Hypothalamus (tissue), 51 donors: ENCODE measurements around the gene ACOT11.
"Not testable (repeated sequence)": the region's sequence is repeated elsewhere in the genome, so short reads cannot be mapped to it uniquely, and the experiment has no call there.

Source experiments
- DNase-seq, 51 donors: peaks; one replicate each; lab custom pipeline; 2025; lab: John Stamatoyannopoulos, UW

The ACOT11 gene

DNA sequence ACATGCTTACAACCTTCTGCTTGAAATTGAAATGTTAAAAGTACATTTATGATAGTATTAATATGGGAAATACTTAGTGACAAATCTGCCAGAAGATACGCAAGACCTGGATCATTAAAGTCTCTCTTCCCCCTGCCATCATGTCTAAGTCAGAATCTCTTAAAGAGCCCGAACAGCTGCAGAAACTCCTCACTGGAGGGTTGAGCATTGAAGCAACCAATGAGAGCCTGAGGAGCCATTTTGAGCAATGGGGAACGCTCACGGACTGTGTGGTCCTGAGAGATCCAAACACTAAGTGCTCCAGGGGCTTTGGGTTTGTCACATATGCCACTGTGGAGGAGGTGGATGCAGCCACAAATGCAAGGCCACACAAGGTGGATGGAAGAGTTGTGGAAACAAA lies 11.4 kb upstream of the ACOT11 start:
- not testable (repeated sequence) for DNase-seq

DNA sequence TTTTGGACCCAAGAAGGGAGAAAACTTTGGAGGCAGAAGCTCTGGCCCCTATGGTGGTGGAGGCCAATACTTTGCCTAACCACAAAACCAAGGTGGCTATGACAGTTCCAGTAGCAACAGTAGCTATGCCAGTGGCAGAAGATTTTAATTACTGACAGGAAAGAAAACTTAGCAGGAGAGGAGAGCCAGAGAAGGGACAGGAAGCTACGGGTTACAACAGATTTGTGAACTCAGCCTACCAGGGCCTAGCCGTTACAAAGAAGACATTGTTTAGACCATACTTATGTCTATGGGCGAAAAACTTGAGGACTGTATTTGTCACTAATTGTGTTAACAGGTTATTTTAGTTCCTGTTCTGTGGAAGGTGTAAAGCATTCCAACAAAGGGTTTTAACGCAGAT lies 10.4 kb upstream of the ACOT11 start:
- no peak for DNase-seq

DNA sequence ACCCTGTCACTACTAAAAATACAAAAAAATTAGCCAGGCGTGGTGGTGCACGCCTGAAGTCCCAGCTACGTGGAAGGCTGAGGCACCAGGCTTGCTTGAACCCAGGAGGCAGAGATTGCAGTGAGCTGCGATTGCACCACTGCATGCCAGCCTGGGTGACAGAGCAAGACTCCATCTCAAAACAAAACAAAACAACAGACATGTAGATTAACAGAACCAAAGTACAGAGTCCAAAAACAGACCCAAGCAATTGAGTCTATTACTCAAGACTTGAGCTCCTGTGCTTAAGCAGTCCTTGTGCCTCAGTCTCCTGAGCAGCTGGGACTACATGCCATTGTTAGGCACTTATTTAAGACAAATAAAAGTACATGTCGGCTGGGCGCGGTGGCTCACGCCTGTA lies 9.5 kb upstream of the ACOT11 start:
- no peak for DNase-seq

DNA sequence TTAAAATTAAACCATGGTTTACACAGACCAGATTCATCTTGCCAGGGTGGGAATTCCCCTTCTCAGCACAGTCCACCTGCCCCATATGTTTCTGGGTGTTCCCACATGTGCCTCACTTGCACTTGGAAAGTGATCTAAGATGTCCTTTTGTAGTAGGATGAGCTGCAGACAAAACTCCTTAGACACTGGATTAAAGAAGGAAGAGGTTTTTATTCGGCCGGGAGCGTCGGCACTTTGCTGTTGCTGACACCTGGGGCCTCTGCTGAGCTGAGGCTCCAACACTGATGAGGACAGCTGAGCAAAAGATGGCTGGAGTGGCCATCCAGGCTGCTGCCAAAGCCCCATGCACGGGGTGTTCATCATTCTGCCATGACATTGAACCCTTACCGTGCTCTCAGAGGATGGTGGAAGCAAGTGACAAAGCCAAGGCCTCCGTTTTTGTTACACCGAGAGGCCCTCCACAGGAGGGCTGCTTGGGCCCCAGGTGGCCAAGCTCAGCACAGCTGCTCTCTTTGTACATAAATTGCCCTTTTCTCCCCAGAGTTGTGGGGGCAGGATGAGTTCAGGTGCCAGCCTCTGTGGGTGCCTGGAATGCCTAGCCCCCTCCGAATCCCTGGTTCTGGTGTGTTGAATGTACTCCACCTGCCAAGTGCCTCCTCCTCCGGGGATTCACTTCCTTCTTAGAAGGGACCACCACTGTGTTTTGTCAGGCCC lies 7.3 kb upstream of the ACOT11 start:
- DNase-seq: no peak

DNA sequence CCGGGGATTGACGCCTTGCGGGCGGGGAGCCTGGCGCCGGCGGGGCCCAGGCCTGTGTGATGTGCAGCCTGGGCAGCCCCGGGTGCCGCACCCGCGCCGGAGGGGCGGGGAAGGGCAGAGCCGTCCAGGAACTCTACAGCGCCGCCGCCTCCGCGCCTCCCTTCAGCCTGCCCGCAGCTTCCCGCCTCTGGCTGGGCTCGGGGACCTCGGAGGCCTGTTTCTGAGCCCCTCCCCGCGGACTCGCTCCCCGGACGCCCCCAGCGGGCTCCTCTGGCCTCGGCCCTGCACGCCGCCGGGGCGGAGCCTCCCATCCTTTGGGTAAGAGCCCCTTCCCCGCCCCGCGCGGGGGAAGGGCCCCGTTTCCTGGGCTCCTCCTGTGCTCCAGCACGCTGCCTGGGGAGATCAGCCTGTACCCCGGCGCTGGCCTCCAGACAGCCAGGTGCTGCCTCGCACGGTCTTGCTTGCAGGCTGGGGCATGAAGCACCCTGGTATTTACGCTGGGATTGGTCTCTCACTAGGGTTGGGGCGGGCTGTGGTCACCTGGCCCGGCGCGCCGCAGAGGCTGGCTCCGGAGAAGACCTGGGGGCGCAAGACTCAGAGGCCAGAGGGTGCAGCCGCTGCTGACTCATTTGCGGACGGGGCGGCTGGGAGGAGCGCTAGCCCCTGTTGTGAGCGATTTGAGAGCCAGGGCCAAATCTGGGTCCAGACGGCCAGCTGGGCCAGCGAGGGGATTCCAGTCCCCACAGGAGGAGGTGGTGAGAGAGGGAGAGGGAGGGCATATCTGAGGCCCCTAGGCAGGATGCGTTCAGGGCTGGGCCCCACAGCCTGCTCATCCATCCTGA lies 5.7 kb upstream of the ACOT11 start:
- DNase-seq: peak in 33 of 51 donors; percentile 19 to 71 (median 46)

DNA sequence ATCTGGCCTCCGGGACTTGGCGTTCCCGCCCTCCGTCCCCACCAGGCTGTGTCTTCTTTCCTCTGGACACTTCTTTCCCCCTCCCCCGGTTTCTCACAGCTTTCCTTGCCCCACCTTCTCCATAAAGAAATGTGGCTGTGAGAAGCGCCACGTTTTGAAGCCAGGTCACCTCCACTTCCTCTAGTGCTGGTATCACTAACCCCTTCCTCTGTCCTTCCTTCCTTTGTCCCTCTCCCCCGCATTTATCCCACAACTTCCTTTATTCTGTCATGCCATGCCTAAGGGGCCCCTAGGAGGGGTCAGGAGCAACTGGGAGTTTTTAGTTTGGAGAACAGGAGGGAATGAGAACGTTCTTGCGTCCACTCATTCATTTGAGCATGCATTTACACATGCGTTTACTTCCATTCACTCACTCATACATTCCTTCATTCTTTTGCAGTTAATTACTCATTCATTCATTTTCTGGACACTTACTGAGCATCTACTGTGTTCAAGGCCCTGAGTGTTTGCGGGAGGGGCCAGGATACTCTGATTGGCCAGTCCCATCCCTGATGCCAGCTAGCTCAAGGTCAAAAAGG lies 5.0 kb upstream of the ACOT11 start:
- no peak for DNase-seq

DNA sequence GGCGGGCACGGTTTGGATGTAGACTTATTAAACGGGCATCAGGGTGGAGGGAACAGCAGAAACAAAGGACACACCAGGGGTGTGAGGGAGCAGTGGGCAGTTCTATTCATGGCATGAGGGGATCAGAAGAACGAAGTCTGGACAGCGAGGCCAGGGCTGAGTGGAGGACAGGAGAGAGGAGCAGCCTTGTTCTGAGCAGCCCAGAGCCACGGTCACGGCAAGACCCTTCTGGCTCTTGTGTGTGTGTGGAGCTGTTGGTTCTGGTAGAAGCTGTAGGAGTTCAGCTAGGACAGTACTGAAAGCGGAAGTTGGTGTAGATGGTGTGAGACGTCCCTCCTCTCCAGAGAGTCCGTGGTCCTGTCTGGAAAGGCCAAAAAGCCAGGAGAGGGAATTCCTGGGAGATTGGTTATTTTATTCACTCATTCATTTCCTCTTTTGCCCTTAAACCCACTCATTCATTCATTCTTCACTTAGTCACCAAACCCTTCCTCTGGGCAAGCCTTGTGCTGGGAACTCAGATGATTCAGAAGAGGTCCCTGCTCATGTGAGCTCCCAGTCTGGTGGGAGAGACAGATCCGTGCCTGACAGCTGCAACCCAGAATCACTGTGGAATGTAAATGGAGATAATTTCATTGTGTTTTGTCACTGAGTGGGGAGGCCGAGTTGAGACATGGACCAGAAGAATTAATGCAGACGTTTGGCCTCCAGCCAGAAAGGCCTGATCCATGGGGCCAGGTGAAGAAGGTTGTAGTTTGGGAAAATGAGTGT lies 4.1 kb upstream of the ACOT11 start:
- DNase-seq: peak in 1 of 51 donors; percentile 30

DNA sequence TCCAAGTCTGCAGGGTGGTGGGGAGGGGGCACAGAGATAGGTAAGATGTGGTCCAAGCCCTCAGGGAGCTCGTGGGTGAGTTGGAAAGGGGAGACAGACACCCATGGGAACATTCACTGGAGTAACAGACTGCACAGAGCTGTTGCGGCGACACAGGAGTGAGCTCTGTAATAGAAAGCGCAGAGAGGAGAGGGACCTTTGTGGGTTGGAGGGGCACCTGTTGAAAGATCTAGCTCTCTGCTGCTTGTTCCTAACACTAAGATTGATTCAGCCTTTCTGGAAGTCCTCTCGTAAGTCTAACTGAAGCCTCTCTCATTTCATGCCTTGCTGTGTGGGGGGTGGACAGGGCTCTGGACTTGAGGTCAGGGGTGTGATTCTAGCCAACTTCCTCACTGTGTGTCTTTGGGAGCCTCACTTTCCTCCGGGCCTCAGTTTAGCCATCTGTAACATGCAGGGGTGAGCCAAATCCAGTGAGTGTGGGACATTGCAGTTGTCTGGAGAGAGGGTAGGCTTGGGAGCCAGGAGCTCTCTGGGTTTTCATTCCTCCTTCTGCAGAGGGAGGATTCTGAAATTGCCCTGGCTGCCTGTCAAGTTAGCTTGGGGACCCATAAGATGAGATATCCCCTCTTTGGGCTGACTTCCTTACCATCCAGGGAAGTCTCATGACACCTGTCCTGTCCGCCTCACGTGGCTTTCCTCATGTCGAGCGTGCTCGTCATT lies 2.0 kb upstream of the ACOT11 start:
- DNase-seq: no peak

DNA sequence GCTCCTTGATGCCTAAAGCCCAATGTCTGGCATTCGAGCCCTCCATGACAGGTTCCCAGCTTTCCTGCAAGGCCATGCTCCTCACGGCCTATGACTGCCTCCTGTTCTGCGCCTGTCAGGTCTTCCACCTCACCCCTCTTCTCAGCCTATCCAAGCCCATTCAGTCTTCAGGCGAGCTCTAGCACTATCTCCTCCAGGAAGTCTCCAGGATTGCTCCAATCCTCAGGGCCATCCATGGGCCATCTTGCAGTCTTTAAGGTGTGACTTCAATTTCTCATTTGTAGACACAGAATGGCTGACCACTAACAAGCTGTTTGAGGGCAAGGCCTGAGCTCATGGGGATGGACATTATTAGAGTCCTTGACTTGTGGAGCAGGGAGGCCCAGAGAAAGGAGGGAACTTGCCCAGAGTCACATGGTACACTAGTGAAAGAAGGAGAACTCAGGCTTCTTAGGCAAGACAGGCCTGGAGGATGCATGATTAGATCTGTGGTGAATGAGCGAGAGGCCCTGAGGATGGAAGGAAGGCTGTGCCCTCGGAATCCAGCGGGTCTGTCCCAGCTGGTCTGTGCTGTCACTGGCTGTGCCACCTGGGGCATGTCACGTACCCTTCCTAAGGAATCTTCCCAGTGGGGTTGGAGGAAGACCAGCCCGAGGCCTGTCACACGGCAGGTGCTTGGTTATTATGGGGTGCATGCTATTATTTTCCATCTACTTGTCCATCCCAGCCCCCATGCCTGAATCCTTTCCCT lies 1.2 kb upstream of the ACOT11 start:
- no peak for DNase-seq

DNA sequence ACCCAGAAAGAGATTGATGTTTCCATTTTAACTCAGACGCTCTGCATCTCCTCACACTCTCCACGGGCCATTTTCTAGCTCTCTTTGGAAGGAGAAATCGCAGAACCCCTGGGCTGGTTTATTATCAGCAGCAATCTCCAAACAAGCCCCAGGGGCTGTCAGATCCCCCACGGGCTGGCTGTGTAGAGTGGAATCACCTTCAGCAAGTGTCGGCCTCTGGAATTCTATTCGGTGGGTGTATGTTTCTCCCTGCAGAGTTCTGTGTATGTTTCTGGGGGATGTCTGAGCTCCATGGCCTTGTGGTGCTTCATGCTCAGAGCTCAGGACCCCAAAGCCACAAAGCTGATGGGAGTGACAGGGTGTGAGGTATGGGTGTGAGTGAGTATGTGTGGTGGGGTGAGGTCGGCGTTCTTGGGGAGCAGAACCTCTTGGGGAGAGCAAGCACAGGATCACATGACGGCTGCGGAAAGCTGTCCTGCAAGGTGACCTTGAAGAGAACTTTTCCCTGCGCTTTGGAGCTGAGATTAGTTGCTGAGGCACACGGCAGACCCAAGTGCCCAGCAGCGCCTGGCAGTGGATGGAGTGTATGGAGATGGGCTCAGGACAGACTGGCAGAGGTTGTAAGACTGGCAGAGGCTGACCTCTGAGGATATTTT lies 489 bp downstream of the ACOT11 start:
- peak in 9 of 51 donors; percentile 12 to 58 (median 22) for DNase-seq

DNA sequence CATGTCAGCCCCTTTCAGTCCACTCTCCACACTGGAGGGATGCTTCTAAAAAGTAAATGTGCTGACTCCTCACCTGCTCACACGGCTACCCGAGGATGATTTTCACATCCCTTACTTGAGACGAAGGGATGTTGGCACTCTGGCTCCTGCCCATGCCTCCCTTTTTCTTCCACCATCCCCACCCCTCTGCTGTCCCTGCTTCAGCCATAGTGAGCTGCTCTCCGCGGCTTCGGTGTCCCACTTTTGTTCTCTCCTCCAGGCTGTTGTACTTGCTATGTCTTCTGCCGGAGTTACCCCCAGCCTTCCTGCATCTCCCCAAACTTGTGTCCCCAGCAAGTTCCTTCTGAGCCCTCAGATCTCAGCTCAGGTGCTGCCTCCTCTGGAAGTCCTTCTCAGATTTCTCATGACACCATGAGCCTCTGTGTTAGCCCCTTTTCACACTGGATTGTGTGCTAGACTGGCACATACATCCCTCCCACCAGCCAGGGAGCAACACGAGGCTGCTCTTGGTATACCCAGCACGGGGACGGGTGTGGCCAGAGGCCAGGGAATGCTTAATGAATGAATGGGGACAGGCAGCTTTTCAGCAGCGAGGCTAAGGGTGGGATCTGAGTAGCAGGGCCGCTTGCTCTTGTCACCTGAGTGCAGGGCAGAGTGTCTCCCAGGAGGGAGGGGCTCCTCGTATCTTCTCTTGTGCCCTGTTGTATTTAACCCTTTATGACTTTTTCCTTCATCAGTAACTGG lies 1.3 kb downstream of the ACOT11 start:
- peak in 14 of 51 donors; percentile 10 to 49 (median 21) for DNase-seq

DNA sequence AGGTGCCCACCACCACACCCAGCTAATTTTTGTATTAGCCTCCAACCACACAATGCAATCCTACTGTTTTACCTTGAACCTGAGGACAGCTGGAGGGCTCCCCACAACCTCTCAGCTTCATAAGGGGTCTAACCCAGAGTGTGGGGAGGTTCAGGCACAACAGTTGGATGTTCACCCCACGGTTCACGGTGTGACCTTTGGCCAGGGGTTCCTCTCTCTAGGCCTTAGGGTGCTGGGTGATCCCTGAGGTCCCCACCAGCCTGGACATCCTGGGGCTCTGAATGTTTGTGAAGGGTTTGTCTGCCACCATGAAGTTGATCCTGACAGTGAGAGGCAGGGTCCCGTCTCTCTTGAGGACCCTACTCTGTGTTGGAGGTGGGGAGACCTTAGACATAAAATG lies 3.9 kb downstream of the ACOT11 start:
- DNase-seq: no peak

DNA sequence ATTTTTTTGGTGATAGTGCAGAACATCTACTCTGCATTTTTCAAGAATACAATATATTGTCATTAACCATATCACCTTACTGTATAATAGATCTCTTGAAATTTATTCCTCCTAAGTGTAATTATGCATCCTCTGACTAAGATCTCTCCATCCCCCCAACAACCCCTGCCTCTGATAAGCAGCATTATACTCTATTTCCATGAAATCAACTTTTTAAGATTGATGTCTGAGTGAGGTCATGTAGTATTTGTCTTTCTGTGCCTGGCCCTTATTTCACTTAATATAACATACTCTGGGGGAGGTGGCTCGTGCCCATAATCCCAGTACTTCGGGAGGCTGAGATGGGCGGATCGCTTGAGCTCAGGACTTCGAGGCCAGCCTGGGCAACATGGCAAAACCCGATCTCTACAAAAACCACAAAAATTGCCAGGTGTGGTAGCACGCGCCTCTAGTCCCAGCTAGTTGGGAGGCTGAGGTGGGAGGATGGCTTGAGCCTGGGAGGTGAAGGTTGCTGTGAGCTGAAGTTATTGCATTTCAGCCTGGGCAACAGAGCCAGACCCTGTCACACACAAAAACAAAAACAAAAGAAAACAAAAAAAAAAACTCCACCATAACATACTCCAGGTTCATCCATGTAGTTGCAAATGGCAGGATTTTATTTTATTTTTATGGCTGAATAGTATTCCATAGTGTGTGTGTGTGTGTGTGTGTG lies 5.7 kb downstream of the ACOT11 start:
- no peak for DNase-seq

DNA sequence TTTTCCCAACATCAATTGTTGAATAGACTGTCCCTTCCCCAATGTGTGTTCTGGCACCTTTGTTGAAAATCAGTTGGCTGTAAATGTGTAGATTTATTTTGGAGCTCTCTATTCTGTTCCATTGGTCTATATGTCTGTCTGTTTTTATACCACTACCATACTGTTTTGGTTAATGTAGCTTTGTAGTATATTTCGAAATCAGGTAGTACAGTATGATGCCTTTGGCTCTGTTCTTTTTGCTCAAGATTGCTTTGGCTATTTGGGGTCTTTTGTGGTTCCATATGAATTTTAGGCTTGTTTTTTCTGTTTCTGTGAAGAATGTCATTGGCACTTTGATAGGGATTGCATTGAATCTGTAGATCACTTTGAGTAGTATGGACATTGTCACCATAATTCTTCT lies 8.1 kb downstream of the ACOT11 start:
- no peak for DNase-seq

DNA sequence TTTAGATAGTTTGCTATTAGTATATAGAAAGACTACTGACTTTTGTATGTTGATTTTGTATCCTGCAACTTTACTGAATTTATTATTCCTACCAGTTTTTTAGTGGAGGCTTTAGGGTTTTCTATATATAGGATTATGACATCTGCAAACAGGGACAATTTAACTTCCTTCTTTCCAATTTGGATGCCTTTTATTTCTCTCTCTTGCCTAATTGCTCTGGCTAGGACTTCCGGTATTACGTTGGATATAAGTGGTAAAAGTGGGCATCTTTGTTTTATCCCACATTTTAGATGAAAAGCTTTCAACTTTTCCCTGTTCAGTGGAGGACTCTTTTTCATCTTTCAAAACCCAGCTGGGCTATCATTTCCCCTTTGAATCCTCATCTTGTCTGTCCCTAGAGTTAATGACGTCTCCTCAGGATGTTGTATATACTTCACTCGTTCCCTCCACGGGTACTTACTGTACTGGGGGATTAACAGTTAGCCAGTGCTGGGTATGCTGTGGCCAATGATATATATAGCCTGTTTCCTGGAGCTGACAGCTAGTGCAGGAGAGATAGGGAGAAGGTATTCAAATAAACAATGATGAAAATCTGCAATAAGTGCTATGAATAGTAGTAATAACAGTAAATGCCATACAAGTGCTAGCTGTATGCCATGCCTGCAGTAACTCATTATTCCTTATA lies 9.8 kb downstream of the ACOT11 start:
- no peak for DNase-seq

DNA sequence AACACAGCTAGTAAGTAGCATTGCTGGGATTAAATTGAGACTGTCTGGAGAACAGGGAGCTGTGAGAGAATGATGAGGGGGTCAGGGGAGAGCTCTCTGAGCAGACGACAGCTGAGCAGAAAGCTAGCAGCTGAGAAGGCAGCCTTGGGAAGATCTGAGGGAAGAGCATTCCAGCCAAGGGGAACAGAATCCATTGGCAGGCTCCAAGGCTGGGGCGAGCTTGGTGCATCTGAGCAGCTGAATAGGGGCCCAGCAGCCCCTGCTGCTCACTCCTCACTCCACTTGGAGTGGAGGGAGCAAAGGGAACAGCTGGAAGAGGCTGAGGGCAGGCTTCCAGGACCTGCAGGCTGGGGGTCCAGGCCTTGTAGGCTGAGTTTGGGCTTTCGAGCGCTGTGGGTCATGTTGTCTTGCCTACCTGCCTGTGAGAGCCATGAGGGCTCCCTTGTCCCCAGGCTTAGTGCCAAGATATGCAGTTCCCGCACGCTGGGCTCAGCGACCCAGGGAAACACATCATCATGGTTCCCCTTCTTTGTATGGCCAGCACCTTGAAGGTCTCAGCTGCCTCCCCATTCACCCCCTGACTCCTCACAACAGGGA lies 10.5 kb downstream of the ACOT11 start:
- DNase-seq: no peak

DNA sequence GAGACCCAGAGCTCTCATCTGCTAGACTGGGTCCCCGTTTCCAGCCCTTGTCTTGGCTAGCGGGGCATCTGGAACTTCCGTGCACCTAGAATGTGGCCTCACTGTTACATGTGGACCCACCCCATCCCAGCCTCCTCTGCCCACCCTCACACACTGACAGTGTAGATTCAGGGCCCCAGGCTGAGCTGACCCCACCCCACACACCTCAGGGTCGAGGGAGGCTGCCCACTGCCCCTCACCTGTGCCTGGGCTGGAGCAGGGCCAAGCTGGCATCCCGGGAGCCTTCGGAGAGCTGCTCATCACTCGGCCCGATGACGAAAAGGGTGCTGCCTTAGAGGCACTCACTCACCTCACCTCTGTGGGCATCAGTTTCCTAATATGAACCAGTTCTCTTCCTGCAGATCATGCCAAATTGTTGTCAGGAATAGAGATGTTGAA lies 11.1 kb downstream of the ACOT11 start:
- no peak for DNase-seq
